Measurements from ENCODE around the gene CCDC97.
A peak's percentile ranks its signal among the peaks of the same experiment; 100 is the strongest.
"Not testable (repeated sequence)": the region's sequence is repeated elsewhere in the genome, so short reads cannot be mapped to it uniquely, and the experiment has no call there.

Gene CCDC97

GRCh38 chr19:41341669-41342490 is 31.9 kb downstream of the CCDC97 start:
- no peak for FAIRE-seq

- FAIRE-seq: no peak
These were observed 34.2 kb downstream of the CCDC97 start for GRCh38 chr19:41344162-41344561.

GRCh38 chr19:41346916-41347315 is 36.9 kb downstream of the CCDC97 start:
- FAIRE-seq: not testable (repeated sequence)

- no peak for FAIRE-seq
These were observed 40.9 kb downstream of the CCDC97 start for GRCh38 chr19:41350735-41351338.

GRCh38 chr19:41351339-41352245 is 41.6 kb downstream of the CCDC97 start:
- FAIRE-seq: no peak

- FAIRE-seq: no peak
These were observed 42.3 kb downstream of the CCDC97 start for GRCh38 chr19:41352279-41352608.

- FAIRE-seq: no peak
These were observed 42.9 kb downstream of the CCDC97 start for GRCh38 chr19:41352609-41353465.

GRCh38 chr19:41353466-41354342 is 43.7 kb downstream of the CCDC97 start, which contains the start of gene TGFB1:
TSS of gene TGFB1 (minus strand) at chr19:41353922. CDS start at chr19:41353044, 878 bp downstream.
- no peak for FAIRE-seq

- no peak for FAIRE-seq
These were observed 44.5 kb downstream of the CCDC97 start for GRCh38 chr19:41354343-41354953.

GRCh38 chr19:41355035-41355434 is 45.1 kb downstream of the CCDC97 start:
- FAIRE-seq: no peak

GRCh38 chr19:41355802-41356201 is 45.8 kb downstream of the CCDC97 start:
- no peak for FAIRE-seq

- no peak for FAIRE-seq
These were observed 47.2 kb downstream of the CCDC97 start for GRCh38 chr19:41356984-41357739.

- no peak for FAIRE-seq
These were observed 47.8 kb downstream of the CCDC97 start for GRCh38 chr19:41357746-41358145.

GRCh38 chr19:41359741-41360140 is 49.8 kb downstream of the CCDC97 start:
- FAIRE-seq: no peak

- FAIRE-seq: no peak
These were observed 52.3 kb downstream of the CCDC97 start for GRCh38 chr19:41362143-41362847.

GRCh38 chr19:41363371-41363752 is 53.4 kb downstream of the CCDC97 start:
- no peak for FAIRE-seq

GRCh38 chr19:41363753-41364523 is 54.0 kb downstream of the CCDC97 start, which contains the start of gene B9D2:
TSS of gene B9D2 (minus strand) at chr19:41364149. CDS start at chr19:41363519, 630 bp downstream.
- FAIRE-seq: peak; percentile 51

Measured in islet of Langerhans (tissue), 1 donor.